Measurements from ENCODE around the gene CDHR5.
A peak's percentile ranks its signal among the peaks of the same experiment; 100 is the strongest.

The CDHR5 gene

GRCh38 chr11:636511-637332 is 12.0 kb upstream of the CDHR5 start, which contains the start of gene DRD4:
TSS of gene DRD4 (plus strand) at chr11:637269. CDS start at chr11:637305, 36 bp downstream.
- no peak for TF ChIP-seq CTCF (IDR thresholded peaks at IDR 0.05; ENCODE audit: extremely low read depth, missing control alignments)
- DNase-seq (ENCODE audit: low spot score): no peak

DNA sequence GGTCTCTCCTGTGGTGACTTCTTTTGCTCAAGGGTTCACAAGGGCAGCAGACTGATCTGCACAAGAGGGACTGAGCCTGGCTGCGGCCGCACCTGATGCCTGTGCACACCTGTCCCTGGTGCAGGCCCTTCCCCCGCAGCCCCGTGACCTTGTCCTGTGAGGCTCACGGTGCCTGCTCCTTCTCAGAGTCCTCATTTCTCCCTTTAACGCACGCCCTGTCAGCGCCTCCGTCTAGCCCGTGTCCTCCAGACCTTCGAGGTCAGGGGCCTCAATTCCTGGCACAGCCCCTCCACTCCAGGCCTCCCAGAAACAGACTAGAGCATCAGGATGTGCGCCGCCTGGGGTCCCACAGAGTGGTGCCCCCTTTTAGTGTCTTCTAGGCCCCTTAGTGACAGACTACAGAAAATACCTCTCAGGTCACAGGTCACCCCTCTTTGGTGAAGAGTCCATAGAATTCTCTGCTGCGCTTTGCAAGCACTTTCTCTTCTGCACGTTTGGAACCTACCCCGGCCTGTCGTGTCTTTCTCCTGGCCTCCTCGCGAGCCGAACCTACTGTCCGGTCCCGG is 11.3 kb upstream of the CDHR5 start:
- no peak for DNase-seq (ENCODE audit: low spot score)
- no peak for TF ChIP-seq CTCF (IDR thresholded peaks at IDR 0.05; ENCODE audit: extremely low read depth, missing control alignments)

GRCh38 chr11:630871-631270 is 6.1 kb upstream of the CDHR5 start:
- TF ChIP-seq CTCF (IDR thresholded peaks at IDR 0.05; ENCODE audit: extremely low read depth, missing control alignments): no peak
- no peak for DNase-seq (ENCODE audit: low spot score)

DNA sequence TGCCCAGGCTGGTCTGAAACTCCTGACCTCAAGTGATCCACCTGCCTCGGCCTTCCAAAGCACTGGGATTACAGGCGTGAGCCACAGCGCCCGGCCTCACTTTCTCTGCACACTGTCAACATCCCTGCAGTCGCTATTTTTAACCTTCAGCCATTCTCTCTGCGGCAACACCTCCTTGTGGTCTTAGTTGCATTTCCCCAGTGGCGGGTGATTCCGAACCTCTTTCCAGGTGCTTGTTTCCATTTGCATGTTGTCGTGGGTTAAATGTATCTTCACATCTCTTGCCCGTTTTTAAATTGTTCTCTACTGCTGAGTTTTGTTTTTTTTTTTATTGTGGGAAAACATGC is 4.5 kb upstream of the CDHR5 start:
- TF ChIP-seq CTCF (IDR thresholded peaks at IDR 0.05; ENCODE audit: extremely low read depth, missing control alignments): no peak
- DNase-seq (ENCODE audit: low spot score): peak; percentile 75

DNA sequence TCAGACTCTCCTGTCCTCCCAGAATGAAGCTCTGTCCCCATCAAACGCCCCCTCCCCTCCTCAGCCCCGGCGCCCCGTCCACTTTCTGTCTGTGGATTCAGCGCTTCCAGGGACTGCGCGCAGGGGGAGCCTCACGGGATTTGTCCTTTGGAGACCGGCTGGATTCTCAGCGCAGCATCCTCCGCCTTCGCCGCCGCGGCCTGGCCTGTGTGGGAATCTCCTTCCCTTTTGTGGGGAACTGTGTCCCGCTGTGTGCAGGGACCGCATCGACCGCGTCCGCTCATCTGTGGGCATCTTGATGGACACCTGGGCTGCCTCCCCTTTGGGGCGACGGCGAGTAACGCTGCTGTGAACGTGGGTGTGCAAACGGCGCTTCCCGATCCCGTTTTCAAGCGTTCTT is 3.3 kb upstream of the CDHR5 start:
- no peak for TF ChIP-seq CTCF (IDR thresholded peaks at IDR 0.05; ENCODE audit: extremely low read depth, missing control alignments)

GRCh38 chr11:627308-627576 is 2.5 kb upstream of the CDHR5 start:
- no peak for TF ChIP-seq CTCF (IDR thresholded peaks at IDR 0.05; ENCODE audit: extremely low read depth, missing control alignments)
- no peak for DNase-seq (ENCODE audit: low spot score)

More for the DNA sequence above, 3.3 kb upstream of the CDHR5 start:
- no peak for DNase-seq (ENCODE audit: low spot score)

DNA sequence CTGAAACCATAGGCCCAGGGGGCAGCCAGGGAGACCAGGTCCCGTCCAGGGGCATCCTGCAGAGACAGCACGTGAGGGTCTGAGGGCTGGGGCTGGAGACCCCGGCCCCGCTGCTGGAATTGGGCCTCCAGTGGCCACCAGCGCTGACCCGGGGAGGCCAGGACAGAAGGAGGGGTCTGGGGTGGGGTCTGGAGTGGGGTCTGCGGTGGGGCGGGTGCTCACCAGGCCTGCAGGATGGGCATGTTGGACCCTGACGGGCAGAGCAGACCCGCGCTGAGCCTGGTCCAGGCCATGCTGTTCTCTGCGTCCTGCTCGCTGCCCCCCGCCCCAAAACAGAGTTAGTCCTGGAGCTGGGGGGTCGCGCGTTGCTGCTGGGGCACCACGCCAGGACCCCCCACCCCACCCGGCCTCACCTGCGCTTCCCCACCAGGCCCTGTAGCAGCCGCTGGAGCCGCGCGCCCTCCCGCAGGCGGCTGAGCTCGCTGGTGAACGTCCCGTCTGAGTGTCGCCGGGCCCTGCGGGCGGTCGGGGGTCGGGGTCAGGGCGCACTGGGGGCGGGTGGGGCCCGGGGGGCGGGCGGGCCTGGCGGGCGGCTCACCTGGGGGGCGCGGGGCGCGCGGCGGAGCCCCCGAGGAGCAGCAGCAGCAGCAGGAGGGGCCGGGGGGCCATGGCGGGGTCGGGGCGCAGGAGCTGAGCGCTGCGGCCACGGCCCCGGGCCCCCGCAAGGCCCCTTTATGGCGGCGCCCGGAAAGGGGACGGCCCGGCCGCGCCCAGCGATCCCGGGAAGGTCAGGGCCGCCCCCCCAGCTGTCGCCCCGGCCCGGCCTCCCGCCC is 1.9 kb upstream of the CDHR5 start, which contains the start of gene SCT:
TSS of gene SCT (minus strand) at position 707 of the 833 bp plus-strand sequence. CDS start at position 669, 38 bp downstream.
- DNase-seq (ENCODE audit: low spot score): no peak
- TF ChIP-seq CTCF (IDR thresholded peaks at IDR 0.05; ENCODE audit: extremely low read depth, missing control alignments): no peak
